ENCODE measurements around the gene RUNX2.

RUNX2 gene

DNA sequence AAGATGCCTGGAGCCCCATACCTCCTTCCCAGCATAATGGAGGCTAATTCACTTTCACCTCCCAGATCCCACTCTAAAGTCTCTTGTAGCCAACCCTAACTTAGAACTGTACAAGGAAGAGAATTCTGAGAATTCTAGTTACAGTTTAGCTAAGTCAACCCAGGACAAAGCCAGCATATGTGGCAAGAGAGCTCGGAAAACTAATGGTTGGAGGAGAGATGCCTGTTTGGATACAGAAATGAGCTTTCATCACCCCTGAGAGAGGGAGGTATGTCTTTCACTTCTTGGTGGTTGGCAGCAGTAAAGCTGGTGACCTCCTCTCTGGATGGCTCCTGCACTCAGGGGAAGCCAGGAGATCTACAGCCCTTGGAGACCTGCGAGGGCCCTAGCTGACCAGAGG lies 302.2 kb downstream of the RUNX2 start:
- intact Hi-C loops (cut with DNase I), result no loop called here
- DNase-seq, result no peak

DNA sequence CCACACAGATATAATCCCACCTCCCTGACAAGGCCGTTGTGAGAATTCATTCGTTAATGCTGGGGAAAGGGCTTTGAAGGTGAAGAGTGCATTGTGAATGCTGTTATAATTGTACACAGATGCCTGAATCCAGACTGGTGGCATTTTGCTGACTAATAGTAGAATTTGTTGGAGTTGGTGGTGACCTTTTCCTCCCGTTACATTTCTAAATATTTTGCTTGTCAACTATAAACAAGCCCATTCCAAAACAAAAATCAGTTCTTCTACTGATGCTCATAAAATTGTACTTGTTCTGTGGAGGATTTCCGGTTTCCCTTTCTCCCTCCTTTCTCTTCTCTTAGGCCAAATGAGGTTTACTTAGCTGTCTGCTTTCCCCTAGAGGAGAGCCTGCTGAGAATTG lies 302.7 kb downstream of the RUNX2 start:
- no peak for DNase-seq
- intact Hi-C loops (cut with DNase I), result no loop called here

DNA sequence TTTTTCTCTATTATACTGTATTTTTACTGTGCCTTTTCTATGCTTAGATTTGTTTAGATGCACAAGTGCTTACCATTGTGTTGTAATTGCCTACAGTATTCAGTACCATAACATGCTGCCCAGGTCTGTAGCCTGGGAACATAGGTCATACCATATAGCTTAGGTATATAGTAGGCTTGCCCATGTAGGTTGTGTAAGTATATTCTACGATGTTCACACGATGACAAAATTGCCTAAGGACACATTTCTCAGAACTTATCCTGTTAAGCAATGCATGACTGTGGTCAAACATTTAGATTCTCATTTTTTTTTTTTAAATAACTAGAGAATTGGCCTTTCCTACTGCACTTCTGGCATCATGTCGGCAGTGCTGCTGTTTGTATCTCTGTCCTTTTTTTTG lies 303.3 kb downstream of the RUNX2 start:
- DNase-seq, result no peak
- intact Hi-C loops (cut with DNase I), result no loop called here

DNA sequence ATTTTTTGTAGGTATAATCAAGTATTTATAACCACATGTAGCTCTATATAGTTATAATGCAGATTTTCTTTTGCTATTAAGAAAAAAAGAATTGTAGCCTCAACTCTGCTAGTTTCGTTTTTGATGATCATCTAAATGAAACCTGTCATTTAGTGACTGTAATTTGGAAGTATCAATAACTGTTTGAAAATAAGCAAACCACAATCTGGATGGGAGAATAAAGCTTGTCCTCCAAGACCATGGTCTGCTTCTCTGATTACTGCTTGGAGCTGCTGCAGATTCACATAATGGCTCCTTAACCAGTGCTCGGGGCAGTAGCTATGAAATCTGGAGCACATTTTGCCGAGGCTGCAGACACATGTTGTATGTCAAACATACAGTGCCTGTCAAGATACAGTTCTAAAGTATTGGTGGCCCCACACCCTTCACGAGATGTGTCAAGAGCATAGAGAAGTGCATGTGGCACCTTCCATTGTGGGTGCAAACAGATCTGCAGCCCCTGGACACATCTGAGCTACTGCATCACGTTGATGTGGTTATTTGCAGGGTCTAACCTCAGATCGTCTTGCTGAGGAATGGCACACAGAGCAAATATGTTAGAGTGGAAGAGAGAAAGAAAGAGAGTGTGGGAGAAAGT lies 305.3 kb downstream of the RUNX2 start:
- no peak for DNase-seq
- intact Hi-C loops (cut with DNase I), result no loop called here

DNA sequence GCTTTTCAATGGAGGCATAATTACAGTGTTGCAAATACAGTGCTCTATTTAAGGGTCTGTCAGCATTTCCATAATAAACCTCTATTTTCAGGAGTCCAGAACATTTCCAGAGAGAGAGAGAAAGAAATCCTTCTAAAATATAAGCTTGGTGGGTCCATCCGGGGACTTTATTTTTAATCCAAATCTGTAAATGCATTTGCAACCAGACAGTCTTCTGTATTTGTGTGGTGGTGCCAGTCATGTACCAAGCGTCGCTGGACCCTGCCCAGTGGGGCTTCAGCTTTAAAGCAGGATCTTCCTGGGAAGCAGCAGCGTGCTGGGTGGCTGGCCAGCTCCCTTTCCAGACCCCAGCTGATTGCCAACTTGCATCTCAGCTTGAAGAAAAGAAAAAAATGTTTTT lies 306.1 kb downstream of the RUNX2 start:
- intact Hi-C loops (cut with DNase I), result no loop called here
- DNase-seq, result no peak

DNA sequence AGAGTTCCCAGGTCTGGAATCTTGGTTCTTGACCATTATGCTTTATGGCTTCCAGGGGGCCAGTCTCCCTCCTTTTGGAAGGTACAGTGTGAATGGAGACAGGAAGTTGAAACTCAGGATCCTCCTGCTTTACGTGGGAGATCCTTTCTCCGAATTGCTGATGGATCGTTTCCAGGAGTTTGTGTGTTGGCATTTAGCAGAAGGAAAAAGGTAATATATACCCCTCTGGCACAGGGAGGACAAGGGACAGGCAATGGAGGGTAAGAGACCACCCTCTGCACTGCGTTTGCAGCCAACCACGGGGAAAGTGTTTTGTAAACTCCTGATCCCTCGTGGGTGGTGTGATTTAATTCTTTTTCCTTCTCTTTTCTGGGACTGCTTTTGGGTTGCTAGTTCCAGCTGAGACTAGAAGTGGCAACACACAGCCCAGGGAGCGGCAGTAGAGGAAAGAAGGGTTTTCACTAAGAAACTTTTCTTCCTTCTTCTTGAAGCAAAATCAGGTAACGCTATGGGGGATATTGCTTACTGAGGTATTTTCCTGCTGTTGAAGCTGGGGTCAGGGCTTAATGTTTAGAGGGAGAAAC lies 307.2 kb downstream of the RUNX2 start:
- intact Hi-C loops (cut with DNase I), result no loop called here
- no peak for DNase-seq

DNA sequence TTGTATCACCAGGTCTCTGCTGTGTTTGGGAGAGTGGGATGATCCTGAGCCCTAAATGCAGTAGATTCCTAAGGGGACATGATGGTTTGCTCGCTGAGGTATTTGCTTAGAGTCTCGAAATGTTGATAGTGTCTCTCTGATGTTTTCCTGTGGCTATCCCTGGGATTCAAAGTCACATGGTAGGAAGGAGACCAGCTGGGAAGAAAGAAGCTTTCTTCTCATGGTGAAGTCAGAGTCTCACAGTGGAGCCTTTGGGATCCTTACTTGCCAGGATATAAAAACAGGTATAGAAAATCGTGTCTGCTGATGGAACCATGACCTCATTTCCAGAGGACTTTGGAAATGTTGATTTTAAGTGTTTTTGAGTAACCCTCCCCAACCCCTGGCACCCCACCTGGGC lies 308.9 kb downstream of the RUNX2 start:
- DNase-seq, result no peak
- intact Hi-C loops (cut with DNase I), result no loop called here

DNA sequence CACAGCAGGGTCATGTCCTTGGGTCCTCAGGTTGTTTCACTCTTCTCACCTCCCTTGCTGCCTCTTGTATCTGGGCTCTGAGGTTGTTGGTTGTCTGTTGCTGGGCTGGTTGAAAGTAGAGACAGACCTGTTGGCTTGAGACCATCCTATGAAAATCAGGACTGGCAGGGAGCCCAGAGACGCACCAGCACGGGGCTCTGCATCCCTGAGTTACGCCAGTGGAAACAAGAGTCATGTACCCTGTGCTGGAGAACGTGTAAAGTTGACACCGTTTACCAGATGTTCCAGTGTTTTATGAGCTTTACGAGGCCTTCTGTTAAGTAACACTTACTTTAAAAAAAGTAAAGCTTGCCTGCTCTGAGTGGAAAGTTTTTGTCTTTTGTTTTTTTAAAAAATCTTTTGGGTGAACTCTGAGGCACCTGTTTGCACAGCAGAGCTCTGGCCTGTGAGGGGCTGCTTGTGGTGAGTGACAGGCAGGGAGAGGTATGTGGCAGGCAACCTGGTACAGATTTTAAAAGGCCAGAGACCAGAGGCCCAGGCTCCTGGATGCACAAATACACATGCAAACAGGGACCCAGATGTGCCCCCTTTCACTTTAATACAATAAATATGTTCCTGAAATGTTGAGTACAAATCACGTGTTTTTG lies 309.6 kb downstream of the RUNX2 start:
- intact Hi-C loops (cut with DNase I), result no loop called here
- DNase-seq, result peak in 1 of 10 donors; percentile 68

DNA sequence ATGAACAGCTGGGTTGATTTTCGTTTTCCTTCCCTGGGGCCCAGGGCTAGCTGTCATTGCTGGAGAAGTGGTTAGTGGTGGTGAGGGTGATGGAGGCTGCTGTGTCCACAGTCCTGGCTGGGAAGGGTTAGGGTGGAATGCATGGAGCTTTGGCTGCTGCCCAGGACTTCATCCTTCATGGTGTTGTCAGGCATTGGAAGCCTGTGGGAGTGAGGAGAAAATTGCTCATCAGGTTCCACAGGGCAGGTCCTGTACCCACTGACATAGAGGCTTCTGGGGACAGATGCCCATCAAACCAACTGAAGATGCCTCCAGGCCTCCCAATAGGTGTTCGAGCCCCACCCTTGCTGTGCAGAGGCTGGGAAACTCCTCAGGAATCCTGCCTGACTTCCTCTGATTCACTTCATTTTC lies 312.0 kb downstream of the RUNX2 start:
- intact Hi-C loops (cut with DNase I), result no loop called here
- peak in 1 of 10 donors; percentile 32 for DNase-seq

DNA sequence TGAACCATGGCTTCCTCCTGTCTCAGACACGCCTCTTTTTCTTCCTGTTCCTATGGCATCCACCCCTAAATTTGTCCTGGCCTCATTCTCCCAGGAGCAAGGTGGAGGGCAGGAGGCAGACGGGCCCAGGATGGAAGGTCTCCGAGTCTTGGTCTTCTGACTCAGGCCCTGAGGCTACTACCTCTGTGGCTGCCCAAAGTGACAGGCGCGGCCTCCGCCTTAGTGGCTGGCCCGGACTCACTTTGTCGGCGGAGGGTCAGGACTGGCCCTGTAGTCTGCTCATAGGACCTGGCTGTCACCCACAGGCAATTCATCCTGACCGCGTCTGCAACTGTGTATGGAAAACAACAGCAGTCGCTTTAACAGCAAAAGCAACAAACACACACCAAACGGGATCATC lies 312.7 kb downstream of the RUNX2 start:
- intact Hi-C loops (cut with DNase I), result no loop called here
- DNase-seq, result peak in 1 of 10 donors; percentile 49

DNA sequence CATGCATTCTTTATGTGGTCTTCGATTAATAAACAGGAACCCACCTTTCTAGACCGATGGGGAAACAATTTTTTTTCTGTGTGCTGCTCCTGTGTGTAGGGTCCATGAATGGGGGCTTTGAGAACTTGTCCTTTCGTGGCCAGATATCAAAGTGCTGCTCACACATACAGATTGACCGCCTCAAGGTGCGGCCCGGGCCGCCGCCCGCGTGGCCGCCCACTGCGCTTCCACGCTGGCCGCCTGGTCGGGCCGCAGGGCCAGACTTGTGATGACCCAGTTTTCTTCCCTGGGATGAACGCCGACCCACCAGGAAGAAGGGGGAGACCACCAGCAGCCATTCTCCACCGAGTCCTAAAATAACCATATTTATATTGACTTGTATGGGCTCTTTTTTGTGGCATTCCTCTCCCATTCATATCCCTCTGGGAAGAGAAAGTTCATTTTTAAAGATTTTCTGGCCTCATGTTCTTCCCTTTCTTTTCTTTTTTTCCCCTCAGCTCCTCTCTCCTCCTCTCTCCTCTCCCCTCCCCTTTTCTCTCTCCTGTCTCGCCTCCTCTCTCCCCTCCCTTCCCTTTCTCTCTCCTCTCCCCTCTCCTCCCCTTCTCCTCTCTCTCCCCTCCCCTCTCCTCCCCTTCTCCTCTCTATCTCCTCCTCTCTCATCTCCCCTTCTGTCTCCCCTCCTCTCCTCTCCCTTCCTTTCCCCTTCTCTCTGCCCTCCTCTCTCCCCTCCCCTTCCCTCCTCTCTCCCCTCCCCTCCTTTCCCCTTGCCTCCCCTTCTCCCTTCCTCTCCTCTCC lies 314.4 kb downstream of the RUNX2 start:
- DNase-seq, result peak in 1 of 10 donors; percentile 34
- intact Hi-C loops (cut with DNase I), result no loop called here

DNA sequence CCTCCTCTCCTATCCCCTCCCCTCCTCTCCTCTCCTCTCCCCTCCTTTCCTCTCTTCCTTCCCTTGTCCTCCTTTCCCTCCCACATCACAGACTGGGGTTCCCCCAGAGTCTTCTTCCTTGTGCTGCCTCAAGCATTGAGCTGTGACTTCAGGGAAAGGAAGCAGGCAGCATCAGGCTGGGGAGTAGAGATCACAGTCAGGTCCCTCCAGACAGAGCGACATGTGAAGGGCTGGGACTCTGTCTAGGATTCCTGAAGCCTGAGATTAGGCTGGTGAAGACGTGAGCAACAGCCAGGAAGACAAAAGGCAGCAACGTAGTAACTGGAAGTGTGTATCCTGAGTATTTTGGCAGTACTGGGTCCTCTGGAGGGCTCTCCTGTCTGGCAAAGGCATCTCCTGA lies 315.0 kb downstream of the RUNX2 start:
- intact Hi-C loops (cut with DNase I), result no loop called here
- DNase-seq, result no peak

DNA sequence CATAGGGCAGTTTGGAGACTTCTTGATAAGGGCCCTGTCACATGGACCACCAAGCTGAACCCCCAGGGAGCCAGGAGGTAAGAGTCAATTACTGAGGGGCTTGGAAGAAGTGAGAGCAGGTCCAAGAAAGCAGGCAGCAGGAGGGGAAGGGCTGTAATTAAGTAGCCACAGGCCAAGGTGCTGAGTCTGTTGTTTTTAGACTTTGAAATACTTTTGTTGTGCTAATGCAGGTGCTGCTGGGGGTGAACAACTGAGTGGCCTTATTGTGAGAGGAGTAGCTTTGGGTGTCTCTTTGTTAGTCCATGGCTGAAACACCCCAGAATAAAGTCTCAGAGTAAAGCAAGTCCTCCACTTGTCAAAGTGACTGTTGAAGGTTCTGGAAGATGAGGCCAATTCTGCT lies 316.6 kb downstream of the RUNX2 start:
- intact Hi-C loops (cut with DNase I), result no loop called here
- no peak for DNase-seq

DNA sequence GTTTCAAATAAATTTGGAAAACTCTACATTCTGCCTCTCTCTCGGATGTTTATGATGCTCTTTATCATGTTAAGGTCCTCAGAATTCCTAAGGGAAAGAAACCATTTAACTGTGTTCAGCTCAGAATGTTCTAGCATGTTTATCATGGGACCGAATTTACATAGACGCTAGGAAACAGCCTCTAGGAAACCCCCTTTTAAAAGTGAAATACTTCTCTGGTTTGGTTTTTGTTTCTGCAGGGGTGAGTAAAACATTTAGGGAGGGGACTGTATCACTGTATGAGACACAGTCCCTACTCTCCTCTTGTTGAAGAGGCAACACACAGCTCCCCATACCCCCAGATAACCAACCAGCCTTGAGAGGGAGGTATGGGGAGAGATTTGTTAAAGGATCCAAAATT lies 317.2 kb downstream of the RUNX2 start:
- DNase-seq, result no peak
- intact Hi-C loops (cut with DNase I), result no loop called here

DNA sequence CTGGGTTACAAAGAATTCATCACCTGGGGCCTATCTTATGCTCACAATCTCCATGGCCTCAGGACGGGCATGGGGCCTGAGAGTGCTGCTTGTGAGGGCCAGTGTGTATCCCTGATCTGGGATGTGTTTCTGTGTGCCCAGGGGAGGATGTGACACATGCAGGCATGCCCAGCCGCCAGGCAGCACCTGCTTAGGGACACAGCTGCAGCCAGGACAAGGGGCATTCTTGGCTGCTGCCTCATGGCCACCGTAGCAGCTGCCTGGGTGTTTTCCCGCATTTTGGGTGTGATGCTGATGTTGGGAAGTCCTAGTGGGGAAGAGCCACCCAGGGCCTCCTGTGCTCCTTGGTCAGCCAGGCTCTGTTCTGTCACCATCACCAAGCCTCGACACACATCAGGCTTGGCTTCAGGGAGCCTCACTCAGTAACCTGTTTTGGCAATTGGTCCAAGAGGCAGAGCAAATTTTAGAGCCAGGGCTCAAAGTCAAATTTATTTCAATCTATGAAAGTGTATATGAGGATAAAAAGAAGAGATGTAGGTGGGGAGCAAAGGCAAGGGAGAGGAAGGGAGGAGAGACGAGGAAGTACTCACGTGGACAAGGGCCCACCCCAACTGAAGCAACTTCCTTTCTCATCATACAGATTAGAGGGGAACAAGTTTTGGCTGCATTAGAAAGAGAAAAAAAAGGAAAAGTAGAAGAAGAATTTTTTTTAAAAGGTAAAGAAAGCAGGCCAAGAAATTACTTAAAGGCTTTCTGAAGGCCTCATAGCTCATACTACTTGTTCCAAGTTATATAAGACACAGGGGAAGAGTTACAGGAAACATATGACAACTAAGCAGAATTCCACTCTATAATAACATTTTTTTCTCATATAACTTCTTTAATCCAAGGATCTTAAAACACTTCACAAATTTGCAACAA lies 319.5 kb downstream of the RUNX2 start:
- peak in 1 of 10 donors; percentile 41 for DNase-seq
- intact Hi-C loops (cut with DNase I), result no loop called here

DNA sequence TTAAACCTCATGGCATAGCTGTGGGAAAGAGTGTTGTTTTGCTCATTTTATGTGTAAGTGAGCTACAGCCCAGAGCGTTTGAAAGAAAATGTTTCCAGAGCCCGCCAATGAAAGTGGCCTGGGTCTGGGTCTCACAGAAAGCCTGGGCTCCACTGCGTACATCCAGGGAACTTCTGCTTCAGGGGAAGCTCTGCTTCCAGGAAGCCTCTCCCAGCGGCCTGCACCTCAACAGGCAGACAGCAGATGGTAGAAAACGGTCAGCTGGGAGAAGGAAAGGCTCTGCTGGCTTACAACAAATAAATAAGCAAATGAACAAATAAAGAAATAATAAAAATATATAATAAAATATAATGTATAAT lies 320.1 kb downstream of the RUNX2 start:
- intact Hi-C loops (cut with DNase I), result no loop called here
- DNase-seq, result peak in 1 of 10 donors; percentile 42

DNA sequence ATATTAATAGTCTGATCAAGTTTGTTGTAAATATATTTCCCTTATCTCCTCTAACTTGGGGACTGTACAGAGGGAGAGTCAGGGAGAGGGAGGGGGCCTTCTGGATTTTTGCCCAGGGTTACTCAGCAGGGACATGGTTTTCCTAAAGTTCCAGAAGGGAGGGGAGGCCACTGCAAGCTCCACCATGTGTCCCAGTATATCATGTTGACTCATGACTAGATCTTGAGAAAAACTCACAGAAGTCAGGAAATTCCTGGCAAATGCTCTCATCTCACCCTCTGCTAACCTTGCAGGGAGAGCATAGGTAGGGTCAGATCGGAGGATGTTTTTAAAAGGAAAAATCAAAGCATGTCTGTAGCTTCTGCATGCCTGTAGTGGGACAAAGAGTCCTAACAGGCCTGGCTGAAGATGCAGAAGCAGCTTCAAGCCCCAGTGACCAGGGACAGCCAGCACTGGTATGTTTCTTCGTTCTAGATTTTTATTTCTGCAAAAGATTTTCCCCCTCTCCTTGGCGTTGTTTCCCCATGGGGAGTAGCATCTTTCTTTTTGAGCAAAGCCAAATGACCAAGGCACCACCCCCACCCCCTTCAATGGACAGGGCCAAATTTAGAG lies 322.5 kb downstream of the RUNX2 start:
- no peak for DNase-seq
- intact Hi-C loops (cut with DNase I), result no loop called here

DNA sequence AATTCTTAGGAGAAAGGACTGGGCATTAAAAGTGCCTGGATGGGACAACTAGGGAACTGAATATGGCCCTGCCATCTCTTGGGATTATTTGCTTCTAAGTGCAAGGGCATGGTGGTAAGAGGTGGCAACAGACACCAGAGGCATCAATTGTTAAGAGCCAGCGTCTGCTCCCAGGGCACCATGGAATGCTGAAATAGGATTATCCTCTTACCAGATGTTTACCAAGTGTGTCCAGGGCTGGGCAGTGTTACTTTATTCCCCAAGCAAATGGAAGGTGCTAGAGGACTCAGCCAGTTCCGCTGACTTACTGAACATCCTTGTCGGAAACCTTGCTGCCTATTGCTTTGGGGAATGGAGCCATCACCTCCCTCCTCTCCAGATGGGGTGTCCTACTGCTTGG lies 323.2 kb downstream of the RUNX2 start:
- intact Hi-C loops (cut with DNase I), result no loop called here
- DNase-seq, result peak in 1 of 10 donors; percentile 24

DNA sequence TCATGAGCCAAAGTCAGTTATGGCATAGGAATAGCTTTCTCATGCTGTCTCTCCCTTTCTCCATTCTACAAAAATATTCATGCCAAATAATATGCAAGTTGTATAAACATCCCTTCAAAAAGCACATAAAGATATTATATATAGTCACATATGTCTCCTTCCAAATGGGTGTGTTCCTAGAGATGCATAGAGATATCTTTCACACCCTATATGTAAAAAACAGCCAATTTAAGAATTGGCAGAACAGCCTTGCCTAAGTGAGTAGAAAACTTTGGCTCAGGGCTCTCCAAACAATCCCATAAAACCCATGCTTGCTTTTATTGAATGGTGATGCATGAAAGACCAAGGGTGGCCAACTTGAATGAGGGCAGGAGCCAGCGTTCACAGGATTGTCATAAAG lies 324.3 kb downstream of the RUNX2 start:
- intact Hi-C loops (cut with DNase I), result no loop called here
- peak in 1 of 10 donors; percentile 32 for DNase-seq

All from posterior cingulate gyrus (tissue), 11 donors.